Endodermal cell (in vitro differentiated cells): Measurements from ENCODE around the gene ANKRD65. TPM values are rescaled to one million over a fixed set of nuclear protein-coding genes. Genes with fewer than 3 reads are reported as not detected.

Experiments
- DNase-seq: peaks from one replicate; pipeline ENCODE4 v3.0.0-alpha.2; 2017
- H3K27ac ChIP-seq: 2 replicates; pipeline ENCODE4 v1.5.1; 2013; ENCODE audit warnings: mild to moderate bottlenecking, low read depth, low read length, moderate library complexity
- H3K27me3 ChIP-seq: 2 replicates; pipeline ENCODE4 v1.6.1; 2013; ENCODE audit warnings: mild to moderate bottlenecking, low read length, moderate library complexity; ENCODE audit not compliant: insufficient read depth, control insufficient read depth, poor library complexity, severe bottlenecking
- H3K36me3 ChIP-seq: 2 replicates; pipeline ENCODE4 v1.7.0; 2013; ENCODE audit warnings: mild to moderate bottlenecking, low read length, moderate library complexity; ENCODE audit not compliant: control insufficient read depth, insufficient read depth
- H3K4me1 ChIP-seq: one replicate; pipeline ENCODE4 v1.7.0; 2013; ENCODE audit warnings: low read length; ENCODE audit not compliant: control insufficient read depth, insufficient read depth
- H3K4me3 ChIP-seq: 2 replicates; pipeline ENCODE4 v1.5.1; 2013; ENCODE audit warnings: mild to moderate bottlenecking, low read length, moderate library complexity
- H3K9ac ChIP-seq: 2 replicates; pipeline ENCODE4 v1.6.1; 2013; ENCODE audit warnings: mild to moderate bottlenecking, low read length, moderate library complexity; ENCODE audit not compliant: poor library complexity, severe bottlenecking; ENCODE audit errors: extremely low read depth
- H3K9me3 ChIP-seq: 2 replicates; pipeline ENCODE4 v1.6.1; 2013; ENCODE audit warnings: mild to moderate bottlenecking, low read length, moderate library complexity; ENCODE audit not compliant: control insufficient read depth
- H3K27ac Mint-ChIP-seq: 2 replicates; pipeline ENCODE4 v1.8.0; 2020; ENCODE audit warnings: mixed read lengths
- H3K27me3 Mint-ChIP-seq: 2 replicates; pipeline ENCODE4 v1.8.0; 2021; ENCODE audit warnings: mild to moderate bottlenecking, mixed read lengths; ENCODE audit not compliant: insufficient read depth
- H3K36me3 Mint-ChIP-seq: 2 replicates; pipeline ENCODE4 v1.8.0; 2020; ENCODE audit warnings: low read depth, mixed read lengths
- H3K4me1 Mint-ChIP-seq: 2 replicates; pipeline ENCODE4 v1.8.0; 2020; ENCODE audit warnings: mixed read lengths
- H3K4me3 Mint-ChIP-seq: 2 replicates; pipeline ENCODE4 v1.8.0; 2020; ENCODE audit warnings: mild to moderate bottlenecking, moderate library complexity, mixed read lengths
- H3K9me3 Mint-ChIP-seq: 2 replicates; pipeline ENCODE4 v1.8.0; 2020; ENCODE audit warnings: mild to moderate bottlenecking, mixed read lengths
- WGBS, 2 experiments: methylation state at CpG; one replicate each; pipeline versions ENCODE4 v1.1.5 to v1.1.7; 2013; ENCODE audit warnings: missing lambda C conversion rate in 2 of 2, mixed read lengths in 1 of 2; ENCODE audit not compliant: insufficient coverage in 1 of 2, insufficient read length in 1 of 2; 5-methylcytosine and 5-hydroxymethylcytosine counted together
- total RNA-seq, 2 donors: library from RNA; stranded (reverse); fragmentation: NEBNext Ultra II Directional in 1 of 2; extraction: Animal tissue kit (Norgen Biotek cat#: 25700) in 1 of 2; gene quantifications; 2 replicates in 1 of 2; 3 replicates in 1 of 2; pipeline ENCODE4 v1.2.1, GENCODE V29; 2021
- TF ChIP-seq, protein P1 (sequence below): fragments of 200-600 bp; sonication (generic); conservative IDR thresholded peaks from 2 replicates; pipeline ENCODE4 v1.5.0; 2021; ENCODE audit warnings: antibody characterized with exemption, mild to moderate bottlenecking

ANKRD65 gene
- total RNA-seq, 2 donors from 2014 or later = 1.6 TPM

DNA sequence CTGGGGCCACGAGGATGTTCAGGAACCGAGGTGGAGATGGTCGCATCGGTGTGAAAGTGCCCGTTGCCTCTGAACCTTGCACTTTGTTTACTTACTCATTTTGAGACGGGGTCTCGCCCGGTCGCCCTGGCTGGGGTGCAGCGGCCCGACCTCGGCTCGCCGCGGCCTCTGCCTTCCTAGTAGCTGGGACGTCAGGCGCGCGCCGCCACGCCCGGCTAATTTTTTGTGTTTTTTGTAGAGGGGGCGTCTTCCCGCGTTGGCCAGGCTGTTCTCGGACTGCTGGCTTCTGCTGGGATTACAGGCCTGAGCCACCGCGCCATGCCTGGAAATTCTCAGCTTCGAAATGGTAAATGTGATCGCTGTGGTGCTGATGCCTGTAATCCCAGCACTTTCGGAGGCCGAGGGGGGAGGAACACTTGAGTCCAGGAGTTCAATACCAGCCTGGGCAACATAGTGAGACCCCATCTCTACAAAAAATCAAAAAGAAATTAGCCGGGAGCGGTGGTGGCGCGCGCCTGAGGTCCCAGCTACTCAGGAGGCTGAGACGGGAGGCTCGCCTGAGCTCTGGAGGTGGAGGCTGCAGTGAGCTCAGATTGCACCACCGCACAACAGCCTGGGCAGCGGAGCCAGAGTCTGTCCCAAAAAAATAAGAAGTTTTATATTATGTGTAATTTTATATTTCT is 13.3 kb downstream of the ANKRD65 start:
- WGBS, 2 experiments = 4 to 7% methylated on average over 29 to 41 of the region's 41 CpGs
- Histone ChIP-seq H3K9me3 (no peaks in the 10 kb centered on the region), H3K36me3 (peaks cover 29% of the 10 kb centered on the region), H3K4me1 (no peaks in the 10 kb centered on the region), H3K27me3 (no peaks in the 10 kb centered on the region), H3K27ac (peak overlapping the region; percentile 54), H3K4me3 (peak overlapping the region; percentile 94), H3K9ac (peak overlapping the region; percentile 81)
- peak; percentile 68 for DNase-seq
- peaks cover 13% of the 10 kb centered on the region for H3K9me3 Mint-ChIP-seq
- TF ChIP-seq, protein P1, sequence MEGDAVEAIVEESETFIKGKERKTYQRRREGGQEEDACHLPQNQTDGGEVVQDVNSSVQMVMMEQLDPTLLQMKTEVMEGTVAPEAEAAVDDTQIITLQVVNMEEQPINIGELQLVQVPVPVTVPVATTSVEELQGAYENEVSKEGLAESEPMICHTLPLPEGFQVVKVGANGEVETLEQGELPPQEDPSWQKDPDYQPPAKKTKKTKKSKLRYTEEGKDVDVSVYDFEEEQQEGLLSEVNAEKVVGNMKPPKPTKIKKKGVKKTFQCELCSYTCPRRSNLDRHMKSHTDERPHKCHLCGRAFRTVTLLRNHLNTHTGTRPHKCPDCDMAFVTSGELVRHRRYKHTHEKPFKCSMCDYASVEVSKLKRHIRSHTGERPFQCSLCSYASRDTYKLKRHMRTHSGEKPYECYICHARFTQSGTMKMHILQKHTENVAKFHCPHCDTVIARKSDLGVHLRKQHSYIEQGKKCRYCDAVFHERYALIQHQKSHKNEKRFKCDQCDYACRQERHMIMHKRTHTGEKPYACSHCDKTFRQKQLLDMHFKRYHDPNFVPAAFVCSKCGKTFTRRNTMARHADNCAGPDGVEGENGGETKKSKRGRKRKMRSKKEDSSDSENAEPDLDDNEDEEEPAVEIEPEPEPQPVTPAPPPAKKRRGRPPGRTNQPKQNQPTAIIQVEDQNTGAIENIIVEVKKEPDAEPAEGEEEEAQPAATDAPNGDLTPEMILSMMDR = peak; percentile 45
- H3K4me1 Mint-ChIP-seq = peaks cover 22% of the 10 kb centered on the region
- H3K36me3 Mint-ChIP-seq = peaks cover 48% of the 10 kb centered on the region
- H3K27ac Mint-ChIP-seq = peak overlapping the region; percentile 84
- H3K4me3 Mint-ChIP-seq = peak overlapping the region; percentile 88
- no peaks in the 10 kb centered on the region for H3K27me3 Mint-ChIP-seq

DNA sequence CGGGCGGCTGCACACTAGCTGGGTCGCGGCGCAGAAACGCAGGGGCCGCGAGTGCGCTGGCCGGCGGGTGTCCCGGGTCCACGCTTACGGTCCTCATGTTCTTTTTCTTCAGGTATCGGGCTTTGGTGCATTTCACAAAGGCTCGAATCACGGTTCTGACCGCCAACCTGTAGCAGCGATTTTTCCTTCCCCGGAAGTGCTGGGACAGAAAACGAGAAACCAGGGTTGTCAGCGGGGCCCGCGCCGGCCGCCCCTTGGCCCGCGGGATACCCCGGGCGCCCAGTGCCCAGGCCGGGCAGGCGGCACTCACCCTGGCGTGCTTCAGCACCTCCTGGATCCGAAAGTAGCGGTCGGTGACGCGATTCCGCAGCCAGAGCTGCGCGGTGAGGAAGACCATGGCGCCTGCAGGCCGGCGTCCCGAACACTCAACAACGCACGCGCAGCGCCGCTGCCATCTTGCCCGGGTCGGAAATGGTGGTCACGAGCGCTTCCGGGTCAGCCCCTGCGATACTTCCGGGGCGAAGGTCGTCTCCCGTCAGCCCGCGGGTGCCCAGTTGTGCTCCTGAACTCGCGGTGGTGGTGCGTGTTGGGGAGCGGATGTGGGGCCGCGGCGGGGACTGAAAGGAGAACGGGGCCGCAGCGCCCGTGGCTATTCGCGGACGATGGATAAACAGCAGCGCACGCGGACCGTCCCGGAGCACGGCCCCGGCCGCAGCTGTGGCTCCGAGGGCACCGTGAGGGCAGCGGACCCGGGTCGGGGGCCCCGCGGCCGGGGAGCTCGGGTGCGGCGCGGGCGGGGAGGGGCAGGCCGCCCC is 14.0 kb downstream of the ANKRD65 start, which contains the start of gene MRPL20:
TSS of gene MRPL20 (minus strand) at position 473 of the 815 bp plus-strand sequence. CDS start at position 397, 76 bp downstream.
- H3K36me3 Mint-ChIP-seq = peaks cover 47% of the 10 kb centered on the region

More for the DNA sequence above, 14.0 kb downstream of the ANKRD65 start, which contains the start of gene MRPL20:
- H3K27me3 ChIP-seq = no peaks in the 10 kb centered on the region
- H3K4me1 Mint-ChIP-seq = peaks cover 24% of the 10 kb centered on the region
- H3K9me3 ChIP-seq = no peaks in the 10 kb centered on the region
- H3K9me3 Mint-ChIP-seq = peaks cover 6% of the 10 kb centered on the region
- DNase-seq = peak; percentile 96
- TF ChIP-seq, protein P1 = no peak
- H3K9ac ChIP-seq = peak within 1 kb of the TSS; percentile 81
- peaks cover 35% of the 10 kb centered on the region for H3K36me3 ChIP-seq
- 0% methylated on average over 45 to 98 of the region's 98 CpGs for WGBS, 2 experiments
- peak within 1 kb of the TSS; percentile 94 for H3K4me3 ChIP-seq
- H3K27ac ChIP-seq = peak within 1 kb of the TSS; percentile 70
- no peaks in the 10 kb centered on the region for H3K27me3 Mint-ChIP-seq
- H3K27ac Mint-ChIP-seq = peak within 1 kb of the TSS; percentile 87
- H3K4me3 Mint-ChIP-seq = peak within 1 kb of the TSS; percentile 88
- peaks cover 3% of the 10 kb centered on the region for H3K4me1 ChIP-seq
